Urinary bladder (tissue), 4 donors: Measurements from ENCODE around the gene PDE4A. TPM values are rescaled to one million over a fixed set of nuclear protein-coding genes. Genes with fewer than 3 reads are reported as not detected.
A peak's percentile ranks its signal among the peaks of the same experiment; 100 is the strongest.
"Not testable (repeated sequence)": the region's sequence is repeated elsewhere in the genome, so short reads cannot be mapped to it uniquely, and the experiment has no call there.

Experiments used
- DNase-seq: peaks from one replicate; pipeline ENCODE4 v3.0.0-alpha.2; 2015; ENCODE audit errors: extremely low spot score
- H3K27ac ChIP-seq: one replicate; pipeline ENCODE4 v1.5.1; 2013; ENCODE audit warnings: low read depth, mild to moderate bottlenecking, moderate library complexity
- H3K36me3 ChIP-seq: one replicate; pipeline ENCODE4 v1.6.1; 2013; ENCODE audit warnings: mild to moderate bottlenecking, moderate library complexity; ENCODE audit not compliant: insufficient read depth
- H3K4me1 ChIP-seq: one replicate; pipeline ENCODE4 v1.6.1; 2013; ENCODE audit warnings: mild to moderate bottlenecking, moderate library complexity; ENCODE audit not compliant: insufficient read depth
- H3K4me3 ChIP-seq: one replicate; pipeline ENCODE4 v1.5.1; 2013; ENCODE audit warnings: low read depth, low read length
- WGBS: extraction: QIAGEN DNeasy Blood & Tissue Kit; methylation state at CpG from one replicate; pipeline ENCODE4 v1.1.7; 2013; 5-methylcytosine and 5-hydroxymethylcytosine counted together
- polyA plus RNA-seq: library from polyadenylated mRNA; stranded (reverse); fragments of 200-250 nt; gene quantifications from one replicate; pipeline ENCODE4 v1.2.3, GENCODE V29; 2013
- total RNA-seq: library from RNA; depleted of rRNA; stranded (reverse); fragments of >200 nt; gene quantifications from one replicate; pipeline ENCODE4 v1.2.3, GENCODE V29; 2014
- donor health status: healthy with polysubstance abuse.
- donor health status: healthy.

PDE4A gene
- total RNA-seq, result 5.6 TPM
- 18.6 TPM for polyA plus RNA-seq

GRCh38 chr19:10420444-10421239 is at the start of gene PDE4A:
TSS of gene PDE4A (plus strand) at chr19:10420538. CDS start at chr19:10420765, 227 bp downstream.
- H3K4me3 ChIP-seq, result peak within 1 kb of the TSS; percentile 11
- WGBS, result under 1% methylated on average over 104 of the region's 104 CpGs
- no peaks in the 10 kb centered on the region for H3K36me3 ChIP-seq
- H3K4me1 ChIP-seq, result peaks cover 1% of the 10 kb centered on the region
- no peak for DNase-seq
- no peak within 1 kb of the TSS for H3K27ac ChIP-seq

- Histone ChIP-seq H3K4me1 (no peaks in the 10 kb centered on the region), H3K36me3 (no peaks in the 10 kb centered on the region), H3K27ac (no peak overlapping the region), H3K4me3 (no peak overlapping the region)
- 94% methylated on average over 3 of the region's 3 CpGs for WGBS
- no peak for DNase-seq
These were observed 47.6 kb upstream of the PDE4A start for GRCh38 chr19:10372690-10373089.

GRCh38 chr19:10374931-10375330 is 45.4 kb upstream of the PDE4A start:
- no peaks in the 10 kb centered on the region for H3K36me3 ChIP-seq
- DNase-seq, result no peak

GRCh38 chr19:10377140-10377640 is 43.1 kb upstream of the PDE4A start:
- H3K27ac ChIP-seq, DNase-seq, H3K4me3 ChIP-seq, H3K4me1 ChIP-seq, H3K36me3 ChIP-seq: not testable (repeated sequence)
- WGBS, result 97% methylated on average over 2 of the region's 2 CpGs

More at GRCh38 chr19:10374931-10375330, 45.4 kb upstream of the PDE4A start:
- Histone ChIP-seq H3K4me1 (no peaks in the 10 kb centered on the region), H3K27ac (no peak overlapping the region), H3K4me3 (no peak overlapping the region)
- whole genome bisulfite sequencing, result 91% methylated on average over 5 of the region's 5 CpGs

GRCh38 chr19:10378124-10378523 is 42.2 kb upstream of the PDE4A start:
- H3K36me3 ChIP-seq, result no peaks in the 10 kb centered on the region
- DNase-seq, result no peak
- H3K4me1 ChIP-seq, result no peaks in the 10 kb centered on the region
- no peak overlapping the region for H3K27ac ChIP-seq
- no peak overlapping the region for H3K4me3 ChIP-seq
- WGBS, result 98% methylated on average over 8 of the region's 8 CpGs

GRCh38 chr19:10379880-10380312 is 40.4 kb upstream of the PDE4A start:
- H3K4me1 ChIP-seq, result no peaks in the 10 kb centered on the region
- no peaks in the 10 kb centered on the region for H3K36me3 ChIP-seq
- H3K4me3 ChIP-seq, result peak overlapping the region; percentile 75
- peak overlapping the region; percentile 64 for H3K27ac ChIP-seq
- WGBS, result 1% methylated on average over 10 of the region's 10 CpGs
- no peak for DNase-seq

GRCh38 chr19:10380313-10381102 is 39.8 kb upstream of the PDE4A start, which contains the start of gene TYK2:
TSS of gene TYK2 (minus strand) at chr19:10380572. CDS start at chr19:10378406, 2,166 bp downstream.
- peak; percentile 96 for DNase-seq
- under 1% methylated on average over 58 of the region's 58 CpGs for WGBS
- no peaks in the 10 kb centered on the region for H3K4me1 ChIP-seq
- peak within 1 kb of the TSS; percentile 75 for H3K4me3 ChIP-seq
- no peaks in the 10 kb centered on the region for H3K36me3 ChIP-seq
- peak within 1 kb of the TSS; percentile 64 for H3K27ac ChIP-seq

- H3K27ac ChIP-seq, H3K4me1 ChIP-seq, H3K36me3 ChIP-seq, DNase-seq, H3K4me3 ChIP-seq: not testable (repeated sequence)
- 89% methylated on average over 8 of the region's 8 CpGs for WGBS
These were observed 37.2 kb upstream of the PDE4A start for GRCh38 chr19:10383223-10383499.

- WGBS, result 72% methylated on average over 9 of the region's 9 CpGs
- no peak overlapping the region for H3K27ac ChIP-seq
These were observed 35.8 kb upstream of the PDE4A start for GRCh38 chr19:10384580-10384979.

GRCh38 chr19:10388957-10389356 is 31.4 kb upstream of the PDE4A start:
- Histone ChIP-seq H3K4me1 (peaks cover 1% of the 10 kb centered on the region), H3K4me3 (no peak overlapping the region), H3K36me3 (no peaks in the 10 kb centered on the region), H3K27ac (no peak overlapping the region)
- DNase-seq, result peak; percentile 57
- WGBS, result under 1% methylated on average over 3 of the region's 3 CpGs

More at GRCh38 chr19:10384580-10384979, 35.8 kb upstream of the PDE4A start:
- Histone ChIP-seq H3K4me1 (peaks cover 1% of the 10 kb centered on the region), H3K4me3 (no peak overlapping the region), H3K36me3 (no peaks in the 10 kb centered on the region)
- DNase-seq, result no peak

GRCh38 chr19:10389863-10390262 is 30.5 kb upstream of the PDE4A start:
- no peak for DNase-seq
- WGBS, result 51% methylated on average over 12 of the region's 12 CpGs

GRCh38 chr19:10390652-10391286 is 29.6 kb upstream of the PDE4A start:
- Histone ChIP-seq H3K4me3 (no peak overlapping the region), H3K4me1 (peaks cover 1% of the 10 kb centered on the region), H3K36me3 (peaks cover 4% of the 10 kb centered on the region), H3K27ac (no peak overlapping the region)
- 53% methylated on average over 9 of the region's 9 CpGs for WGBS
- no peak for DNase-seq

More at GRCh38 chr19:10389863-10390262, 30.5 kb upstream of the PDE4A start:
- peaks cover 1% of the 10 kb centered on the region for H3K4me1 ChIP-seq
- H3K36me3 ChIP-seq, result peaks cover 2% of the 10 kb centered on the region
- H3K4me3 ChIP-seq, result no peak overlapping the region
- no peak overlapping the region for H3K27ac ChIP-seq

GRCh38 chr19:10392120-10392519 is 28.2 kb upstream of the PDE4A start:
- Histone ChIP-seq H3K27ac (no peak overlapping the region), H3K36me3 (peaks cover 4% of the 10 kb centered on the region), H3K4me3 (no peak overlapping the region), H3K4me1 (peaks cover 1% of the 10 kb centered on the region)
- 77% methylated on average over 6 of the region's 6 CpGs for WGBS
- DNase-seq, result no peak
